UCSD-AML1 (cell line): ENCODE data around the gene FKRP.
"Not testable (repeated sequence)": the region's sequence is repeated elsewhere in the genome, so short reads cannot be mapped to it uniquely, and the experiment has no call there.

Experiments used
- DNase-seq: peaks from one replicate; lab custom pipeline; 2025; ENCODE audit not compliant: unreplicated experiment; lab: John Stamatoyannopoulos, UW

FKRP gene

DNA sequence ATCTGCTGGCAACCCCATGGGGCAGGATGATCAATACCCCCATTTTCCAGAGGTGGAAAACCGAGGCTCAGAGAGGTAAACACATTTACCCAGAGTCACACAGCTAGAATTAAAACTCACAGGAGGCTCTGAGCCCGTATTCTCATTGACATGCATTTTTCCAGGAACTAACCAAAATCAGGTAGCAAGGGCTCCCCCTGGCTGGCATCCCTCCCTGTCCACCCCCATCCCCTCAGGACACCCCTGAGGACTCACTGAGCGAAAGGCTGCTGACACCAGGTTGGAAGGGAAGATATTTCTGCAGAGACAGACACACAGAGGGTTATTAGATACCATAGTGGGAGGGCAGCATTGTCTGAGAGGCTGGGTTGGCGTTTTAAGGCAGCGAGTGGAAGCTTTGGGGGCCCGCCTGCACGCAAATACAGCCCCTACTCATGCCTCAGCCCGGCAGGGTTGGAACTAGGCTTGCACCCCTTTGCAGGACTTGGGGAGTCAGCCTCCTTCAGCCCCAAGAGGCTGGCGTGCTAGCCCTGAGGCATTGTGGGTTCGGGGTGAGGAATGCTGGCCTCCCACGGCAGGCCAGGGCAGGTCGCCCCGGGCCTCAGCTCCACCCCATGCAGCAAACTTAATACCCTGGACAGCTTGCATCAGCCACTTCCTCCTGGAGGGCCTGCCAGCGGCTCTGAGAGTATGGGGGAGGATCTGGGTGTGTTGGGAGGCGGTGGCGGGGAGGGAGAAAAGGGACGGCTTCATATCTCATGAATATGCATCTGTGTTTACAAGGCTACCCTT is 38.6 kb downstream of the FKRP start:
- DNase-seq: peak; percentile 90

DNA sequence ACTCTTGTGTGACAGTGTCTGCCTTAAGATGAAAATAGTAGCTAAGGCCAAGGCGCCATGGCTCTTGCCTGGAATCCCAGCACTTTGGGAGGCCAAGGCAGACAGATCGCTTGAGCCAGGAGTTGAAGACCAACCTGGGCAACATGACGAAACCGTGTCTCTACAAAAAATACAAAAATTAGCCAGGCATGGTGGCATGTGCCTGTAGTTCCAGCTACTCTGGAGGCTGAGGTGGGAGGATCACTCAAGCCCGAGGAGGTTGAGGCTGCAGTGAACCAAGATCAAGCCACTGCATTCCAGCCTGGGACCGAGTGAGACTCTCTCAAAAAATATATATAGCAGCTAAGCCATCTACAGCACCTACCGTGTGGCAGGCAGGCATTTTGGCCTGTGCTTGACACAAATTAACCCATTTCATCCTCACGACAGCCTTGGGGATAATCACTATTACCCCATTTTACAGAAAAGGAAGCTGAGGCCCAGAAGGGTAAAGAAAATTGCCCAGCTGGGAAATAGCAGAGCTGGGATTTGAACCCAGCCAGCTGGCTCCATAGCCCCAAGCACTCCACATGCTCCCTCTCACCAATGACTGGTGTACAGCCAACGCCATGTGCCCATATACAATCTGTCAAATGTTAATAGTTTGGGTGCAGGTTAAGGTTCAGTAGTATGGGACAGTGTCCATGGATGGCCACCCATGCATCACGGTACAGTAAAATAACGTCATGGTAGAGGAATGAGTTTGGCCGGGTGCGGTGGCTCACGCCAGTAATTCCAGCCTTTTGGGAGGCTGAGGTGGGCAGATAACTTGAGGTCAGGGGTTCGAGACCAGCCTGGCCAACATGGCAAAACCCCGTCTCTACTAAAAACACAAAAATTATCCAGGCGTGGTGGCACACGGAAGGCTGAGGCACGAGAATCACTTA is 39.5 kb downstream of the FKRP start:
- DNase-seq: no peak

DNA sequence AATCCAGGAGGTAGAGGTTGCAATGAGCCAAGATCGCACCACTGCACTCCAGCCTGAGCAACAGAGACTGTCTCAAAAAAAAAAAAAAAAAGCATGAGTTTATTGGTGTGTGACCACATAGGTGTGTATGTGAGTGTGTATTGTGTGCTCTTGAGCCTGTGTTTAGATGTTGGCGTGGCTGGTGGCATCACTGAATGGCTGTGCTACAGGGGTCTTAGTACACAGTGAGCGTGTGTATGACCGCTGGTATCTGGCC is 40.1 kb downstream of the FKRP start:
- no peak for DNase-seq

DNA sequence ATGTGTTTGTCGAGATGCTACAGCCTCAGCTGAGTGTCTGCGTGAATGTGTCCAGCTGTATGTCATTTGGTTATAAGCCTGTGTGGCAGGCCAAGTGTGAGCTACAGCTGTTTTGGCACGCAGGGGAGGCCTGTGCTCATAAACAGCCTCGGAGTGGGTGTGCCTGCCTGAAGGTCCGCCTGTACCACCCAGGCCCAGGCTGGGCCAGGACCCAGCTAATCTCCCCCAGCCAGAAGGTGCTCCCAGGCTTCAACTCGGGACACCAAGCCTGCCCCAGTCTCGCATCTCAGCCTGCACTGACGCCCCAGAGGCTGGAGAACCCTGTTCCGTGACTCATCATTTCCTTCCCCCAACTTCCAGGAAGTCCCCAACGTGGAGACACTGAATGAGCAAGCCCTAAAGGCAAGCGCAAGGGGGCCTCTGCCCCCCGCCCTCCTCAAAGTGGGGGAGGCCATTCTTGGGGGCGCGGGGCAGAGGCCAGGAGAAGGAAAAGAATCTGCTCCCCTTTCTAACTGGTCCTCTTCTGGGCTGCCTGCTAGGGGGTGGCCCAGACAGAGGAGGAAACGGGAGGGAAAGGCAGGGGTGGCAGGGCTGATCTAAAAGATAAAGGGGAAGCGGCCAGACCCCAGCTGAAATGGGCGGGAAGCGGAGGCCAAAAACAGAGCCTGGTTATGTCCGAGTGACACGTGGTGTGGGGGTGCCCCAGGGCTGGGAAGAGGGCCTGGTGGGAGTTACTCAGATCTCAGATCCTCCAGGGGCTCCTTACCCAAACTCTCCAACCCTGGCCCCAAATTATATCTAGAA is 40.6 kb downstream of the FKRP start:
- peak; percentile 81 for DNase-seq

DNA sequence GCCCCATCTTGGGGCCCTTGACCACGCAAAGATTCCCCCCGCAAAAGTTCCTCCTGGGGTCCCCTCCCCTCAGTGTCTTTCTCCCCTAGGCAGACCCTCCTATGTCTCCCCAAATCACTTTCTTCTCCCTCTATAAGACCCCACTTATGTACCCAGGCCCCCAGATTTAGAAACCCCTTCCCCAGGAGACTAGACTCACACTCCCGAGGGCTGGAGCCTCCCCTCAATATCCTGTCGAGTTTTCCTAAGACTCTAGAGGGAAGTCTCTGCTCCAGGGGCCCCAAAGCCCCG is 41.1 kb downstream of the FKRP start:
- DNase-seq: no peak

DNA sequence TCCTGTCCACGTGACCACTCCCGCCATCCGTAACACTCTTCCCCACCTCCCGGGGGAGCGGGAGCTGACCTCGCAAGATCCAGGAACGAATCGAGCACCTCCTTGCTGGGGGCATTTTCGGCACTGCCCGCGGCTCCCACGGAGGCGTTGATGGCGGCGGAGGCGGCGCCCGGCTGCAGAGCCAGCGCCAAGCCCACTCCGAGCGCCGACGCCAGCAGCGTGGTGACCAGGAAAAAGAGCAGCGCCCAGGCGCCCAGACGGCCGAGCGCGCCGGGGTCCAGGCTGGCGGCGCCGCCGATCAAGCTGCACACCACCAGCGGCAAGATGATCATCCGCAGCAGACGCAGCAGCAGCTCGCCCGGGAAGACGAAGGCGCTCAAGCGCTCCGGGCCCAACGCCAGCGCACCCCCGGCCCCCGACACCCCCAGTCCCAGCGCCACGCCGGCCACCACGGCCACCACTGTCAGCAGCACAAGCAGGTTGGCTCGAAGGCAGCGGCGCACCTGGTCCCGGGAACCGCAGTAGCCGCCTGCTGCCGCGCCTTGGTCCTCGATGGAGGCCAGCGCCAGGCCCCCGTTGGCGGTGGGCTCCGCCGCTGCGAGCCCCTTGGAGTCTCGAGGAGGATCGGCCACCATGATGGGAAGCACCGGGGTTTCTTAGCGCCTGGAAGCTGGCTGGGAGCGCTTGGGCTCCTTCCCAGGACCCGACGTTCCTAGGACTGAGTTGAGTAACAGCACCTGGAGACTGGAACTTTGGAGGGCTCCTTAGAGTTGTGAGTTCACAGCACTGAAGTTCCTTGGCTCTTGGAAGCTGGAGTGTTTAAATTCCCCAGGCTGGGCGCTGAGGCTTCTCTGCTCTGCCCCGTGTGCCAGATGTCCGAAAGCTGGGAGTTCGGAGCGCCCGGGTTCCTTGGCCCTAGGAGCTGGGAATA is 41.7 kb downstream of the FKRP start:
- peak; percentile 58 for DNase-seq

DNA sequence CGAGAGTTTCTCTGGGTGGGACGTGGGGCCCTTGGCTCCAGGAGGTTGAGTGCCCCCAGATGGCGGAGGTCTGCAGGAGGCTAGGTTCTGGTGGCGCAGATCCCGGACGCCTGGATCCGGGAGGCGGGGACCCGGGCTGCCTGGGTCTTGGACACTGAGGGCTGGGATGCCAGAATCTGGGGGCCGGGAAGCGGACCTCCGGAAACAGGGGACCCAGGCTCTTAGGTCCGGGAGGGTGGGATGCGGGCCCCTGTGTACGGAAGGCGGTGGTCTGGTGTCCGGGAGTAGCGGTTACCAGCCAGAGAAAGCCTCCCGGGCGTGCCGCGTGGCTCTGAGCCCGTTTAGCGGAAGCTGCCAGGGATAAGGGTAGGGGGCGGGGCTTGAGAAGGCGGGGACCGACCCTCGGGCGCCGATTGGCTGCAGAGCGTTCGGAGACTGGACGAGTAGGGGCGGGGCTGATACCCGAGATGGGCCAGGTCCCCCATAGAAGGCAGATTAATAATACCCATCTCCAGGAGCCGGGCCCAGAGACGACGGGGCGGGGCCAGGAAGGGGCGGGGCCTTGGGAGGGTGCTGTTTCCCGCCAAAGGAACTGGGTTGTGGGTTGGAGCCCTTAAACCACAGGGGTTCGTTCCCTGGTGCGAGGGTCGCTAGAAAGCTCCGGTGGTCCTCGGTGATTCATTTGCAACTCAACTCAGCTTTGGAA is 42.6 kb downstream of the FKRP start, which contains the start of gene SLC1A5:
TSS of gene SLC1A5 (minus strand) at position 333 of the 706 bp plus-strand sequence. CDS start 629 bp downstream, outside the sequence.
- DNase-seq: peak; percentile 98

DNA sequence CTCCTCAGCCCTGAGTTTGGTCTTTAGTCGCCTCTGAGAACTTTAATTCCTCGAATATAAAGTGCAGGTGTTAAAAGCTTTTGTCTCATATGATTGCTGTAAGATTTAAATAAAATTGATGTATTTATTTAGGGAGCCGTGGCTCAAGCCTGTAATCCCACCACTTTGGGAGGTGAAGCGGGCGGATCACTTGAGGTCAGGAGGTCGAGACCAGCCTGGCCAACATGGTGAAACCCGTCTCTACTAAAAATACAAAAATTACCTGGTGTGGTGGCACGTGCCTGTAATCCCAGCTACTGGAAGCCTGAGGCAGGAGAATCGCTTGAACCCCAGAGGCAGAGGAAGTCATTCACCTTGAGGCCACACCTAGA is 43.1 kb downstream of the FKRP start:
- DNase-seq: no peak

DNA sequence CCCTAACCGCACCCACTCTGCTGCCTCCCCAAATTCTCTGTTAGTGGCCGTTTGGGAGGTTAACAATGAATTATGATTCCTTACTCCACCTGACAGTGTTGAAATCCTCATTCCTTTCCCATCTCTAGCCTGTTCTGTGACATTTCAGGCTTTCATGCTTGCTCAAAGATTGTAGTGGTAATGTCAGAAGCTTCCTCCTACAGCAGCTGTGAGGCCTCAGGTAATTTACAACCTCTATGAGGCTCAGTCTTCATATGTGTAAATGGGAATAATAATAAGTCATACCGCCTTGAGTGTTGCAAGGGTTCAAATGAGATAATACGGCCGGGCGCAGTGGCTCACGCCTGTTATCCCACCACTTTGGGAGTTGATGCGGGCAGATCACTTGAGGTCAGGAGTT is 43.5 kb downstream of the FKRP start:
- DNase-seq: no peak

DNA sequence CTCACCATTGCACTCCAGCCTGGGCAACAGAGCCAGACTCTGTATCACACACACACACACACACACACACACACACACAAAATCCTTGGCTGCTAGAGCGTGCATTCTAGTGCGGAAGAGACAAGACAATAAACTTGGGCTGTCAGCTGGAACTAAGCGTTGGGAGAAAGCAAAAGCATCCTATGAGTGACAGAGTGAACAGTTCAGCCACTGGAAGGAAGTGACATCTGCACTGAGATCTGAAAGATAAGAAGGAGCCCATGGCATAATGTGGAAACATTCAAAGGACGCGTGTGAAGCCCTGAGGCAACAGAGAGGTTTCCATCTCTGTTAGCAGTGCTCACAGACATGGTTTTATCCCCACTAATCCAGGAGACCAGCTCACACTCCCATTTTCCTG is 46.1 kb downstream of the FKRP start:
- DNase-seq: no peak

DNA sequence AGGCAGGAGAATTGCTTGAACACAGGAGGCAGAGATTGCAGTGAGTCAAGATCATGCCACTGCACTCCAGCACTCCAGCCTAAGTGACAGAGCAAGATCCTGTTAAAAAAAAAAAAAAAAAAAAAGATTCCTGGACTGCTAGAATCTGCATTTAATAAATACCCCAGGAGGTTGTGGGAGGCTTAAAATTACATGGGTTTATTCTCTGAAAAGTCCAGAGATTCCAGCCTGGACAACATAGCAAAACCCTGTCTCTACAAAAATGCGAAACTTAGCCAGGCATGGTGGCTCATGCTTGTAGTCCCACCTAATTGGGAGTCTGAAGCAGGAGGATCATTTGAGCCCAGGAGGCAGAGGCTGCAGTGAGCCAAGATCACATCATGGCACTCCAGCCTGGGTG is 52.0 kb downstream of the FKRP start:
- DNase-seq: no peak

DNA sequence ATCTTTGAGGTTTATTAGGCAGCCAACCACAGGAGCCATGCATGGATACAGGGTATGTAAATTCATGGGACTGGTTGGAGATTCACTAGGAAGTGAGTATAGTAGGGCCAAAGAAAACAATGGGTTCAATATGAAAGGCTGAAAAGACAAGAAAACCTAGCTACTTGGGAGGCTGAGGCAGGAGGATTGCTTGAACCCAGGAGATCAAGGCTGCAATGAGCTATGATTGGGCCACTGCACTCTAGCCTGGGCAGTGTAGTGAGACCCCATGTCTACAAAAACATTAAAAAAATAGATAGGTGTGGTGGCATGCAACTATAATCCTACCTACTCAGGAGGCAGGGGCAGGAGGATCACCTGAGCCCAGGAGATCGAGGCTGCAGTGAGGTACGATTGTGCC is 52.9 kb downstream of the FKRP start:
- DNase-seq: no peak

DNA sequence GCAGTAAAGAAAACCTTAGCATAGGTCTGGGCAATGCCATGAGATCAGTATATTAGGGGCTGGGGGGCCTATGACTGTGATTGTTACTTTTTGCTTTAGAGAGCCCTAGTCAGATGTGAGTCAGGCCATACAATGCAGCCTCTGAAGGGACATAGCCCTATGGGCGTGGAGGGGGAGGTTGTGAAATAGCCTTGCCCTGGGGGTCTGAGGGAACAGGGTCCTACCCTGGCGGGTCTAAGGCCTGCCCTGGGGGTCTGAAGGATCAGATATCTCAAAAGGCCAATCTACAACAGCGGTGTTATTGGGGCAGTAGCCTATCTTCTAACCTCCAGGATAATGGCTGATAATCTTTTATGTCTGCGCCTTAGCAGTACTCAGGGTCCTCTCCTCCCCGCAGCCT is 56.3 kb downstream of the FKRP start:
- DNase-seq: no peak

DNA sequence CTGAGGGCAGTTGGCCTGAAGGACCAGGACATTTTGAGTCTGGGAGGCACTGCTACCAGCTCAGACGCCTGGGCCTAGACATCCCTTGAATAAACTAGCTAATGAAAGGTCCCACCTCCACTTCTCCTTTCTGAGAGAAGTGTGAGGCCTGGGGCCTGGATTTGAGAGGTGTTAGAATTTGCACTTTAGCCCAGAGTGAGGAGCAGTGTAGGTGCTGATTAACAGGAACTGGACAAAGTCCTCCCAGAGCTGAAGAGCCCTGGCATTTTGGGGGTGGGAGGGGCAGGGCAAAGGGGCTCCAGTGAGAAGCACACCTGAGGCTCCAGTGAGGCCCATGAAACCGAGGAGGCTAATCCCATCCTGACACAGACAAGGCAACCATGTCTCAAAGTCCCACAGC is 57.7 kb downstream of the FKRP start:
- no peak for DNase-seq

DNA sequence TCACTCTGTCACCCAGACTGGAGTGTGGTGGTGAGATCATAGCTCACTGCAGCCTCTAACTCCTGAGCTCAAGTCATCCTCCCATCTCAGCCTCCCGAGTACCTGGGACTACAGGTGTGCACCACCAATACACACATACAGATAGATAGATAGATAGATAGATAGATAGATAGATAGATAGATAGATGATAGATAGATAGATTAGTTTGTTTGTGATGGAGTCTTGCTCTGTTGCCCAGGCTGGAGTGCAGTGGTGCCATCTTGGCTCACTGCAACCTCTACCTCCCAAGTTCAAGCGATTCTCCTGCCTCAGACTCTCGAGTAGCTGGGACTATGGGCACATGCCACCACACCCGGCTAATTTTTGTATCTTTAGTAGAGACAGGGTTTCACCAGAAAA is 58.6 kb downstream of the FKRP start:
- DNase-seq: not testable (repeated sequence)

DNA sequence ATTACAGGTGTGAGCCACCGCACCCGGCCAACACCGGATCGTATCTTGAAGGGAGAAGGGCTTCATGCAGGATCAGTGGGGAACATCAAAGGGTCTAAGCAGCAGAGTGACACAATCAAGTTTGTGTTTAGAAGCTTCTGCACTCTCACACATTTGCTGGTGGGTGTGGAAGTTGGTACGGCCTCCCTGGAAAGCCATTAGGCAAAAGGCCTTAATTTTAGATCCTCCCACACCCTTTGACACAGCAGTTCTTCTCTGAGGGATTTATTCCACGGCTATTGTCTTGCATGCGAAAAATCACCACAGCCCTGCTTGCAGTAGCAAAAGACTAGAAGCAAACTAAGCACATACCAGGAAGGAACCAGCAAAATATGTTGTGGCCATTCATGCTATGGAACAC is 60.8 kb downstream of the FKRP start:
- DNase-seq: no peak
